ENCODE measurements around the gene BCKDHA.
"Not testable (repeated sequence)": the region's sequence is repeated elsewhere in the genome, so short reads cannot be mapped to it uniquely, and the experiment has no call there.

Gene BCKDHA

DNA sequence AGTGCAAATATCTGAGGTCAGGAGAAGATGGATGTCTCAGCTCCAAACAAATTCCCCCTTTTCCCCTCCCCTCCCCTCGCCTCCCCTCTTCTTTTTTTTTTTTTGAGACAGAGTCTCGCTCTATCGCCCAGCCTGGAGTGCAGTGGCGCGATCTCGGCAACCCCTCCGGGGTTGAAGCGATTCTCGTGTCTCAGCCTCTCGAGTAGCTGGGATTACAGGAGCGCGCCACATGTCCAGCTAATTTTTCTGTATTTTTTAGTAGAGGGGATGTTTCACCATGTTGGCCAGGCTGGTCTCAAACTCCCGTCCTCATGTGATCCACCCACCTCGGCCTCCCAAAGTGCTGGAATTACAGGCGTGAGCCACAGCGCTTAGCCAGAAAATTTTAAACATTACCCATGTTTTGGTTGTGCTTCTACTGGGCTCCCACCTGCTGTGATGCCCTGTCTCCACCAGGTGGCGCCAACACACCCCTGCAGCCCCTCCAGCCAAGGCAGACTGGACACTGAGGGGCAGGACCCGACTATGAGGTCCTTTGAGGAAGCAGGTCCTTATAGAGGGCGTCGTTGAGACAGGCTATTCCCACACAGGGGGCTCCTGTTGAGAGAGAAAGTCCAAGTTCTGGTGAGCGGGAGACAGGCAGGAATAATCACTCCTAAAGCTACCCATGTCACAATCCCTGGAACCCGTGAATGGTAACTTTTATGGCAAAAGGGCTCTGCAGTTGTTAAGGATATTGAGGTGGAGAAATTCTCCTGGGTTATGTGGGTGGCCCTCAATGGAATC is 51.7 kb downstream of the BCKDHA start:
- peak; percentile 60 to 62 for DNase-seq

DNA sequence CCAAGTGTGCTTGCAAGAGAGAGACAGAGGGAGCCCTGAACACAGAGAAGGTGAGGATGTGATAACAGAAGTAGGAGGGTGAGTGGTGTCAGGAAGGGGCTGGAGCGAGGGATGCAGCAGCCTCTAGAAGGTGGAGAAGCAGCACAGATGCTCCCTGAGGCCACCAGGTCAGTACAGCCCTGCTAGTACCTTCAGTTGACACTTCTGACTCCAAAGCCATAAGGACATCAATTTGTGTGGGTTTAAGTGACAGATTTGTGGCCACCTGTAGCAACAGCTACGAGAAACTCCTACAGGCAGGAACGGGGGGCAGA is 52.2 kb downstream of the BCKDHA start:
- DNase-seq, result no peak

- no peak for DNase-seq
Observed at GRCh38 chr19:41452584-41453275, 55.1 kb downstream of the BCKDHA start.

DNA sequence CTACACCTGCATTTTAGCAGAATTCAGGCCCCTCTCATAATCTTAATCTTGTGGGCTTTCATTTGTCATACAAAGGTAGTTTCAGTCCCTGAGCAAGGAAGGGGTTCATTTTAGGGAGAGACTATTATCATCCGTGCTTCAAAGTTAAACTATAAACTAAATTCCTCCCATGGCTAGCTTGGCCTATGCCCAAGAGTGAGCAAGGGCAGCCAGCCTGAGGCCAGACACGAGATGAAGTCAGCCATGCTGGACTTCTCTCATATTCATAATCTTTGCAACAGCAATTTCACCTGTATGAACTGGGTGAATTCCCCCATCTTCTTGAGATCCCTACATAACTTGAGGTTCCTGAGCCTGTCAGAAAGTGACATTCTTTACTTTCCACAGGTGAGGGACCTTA is 58.3 kb downstream of the BCKDHA start:
- no peak for DNase-seq

DNA sequence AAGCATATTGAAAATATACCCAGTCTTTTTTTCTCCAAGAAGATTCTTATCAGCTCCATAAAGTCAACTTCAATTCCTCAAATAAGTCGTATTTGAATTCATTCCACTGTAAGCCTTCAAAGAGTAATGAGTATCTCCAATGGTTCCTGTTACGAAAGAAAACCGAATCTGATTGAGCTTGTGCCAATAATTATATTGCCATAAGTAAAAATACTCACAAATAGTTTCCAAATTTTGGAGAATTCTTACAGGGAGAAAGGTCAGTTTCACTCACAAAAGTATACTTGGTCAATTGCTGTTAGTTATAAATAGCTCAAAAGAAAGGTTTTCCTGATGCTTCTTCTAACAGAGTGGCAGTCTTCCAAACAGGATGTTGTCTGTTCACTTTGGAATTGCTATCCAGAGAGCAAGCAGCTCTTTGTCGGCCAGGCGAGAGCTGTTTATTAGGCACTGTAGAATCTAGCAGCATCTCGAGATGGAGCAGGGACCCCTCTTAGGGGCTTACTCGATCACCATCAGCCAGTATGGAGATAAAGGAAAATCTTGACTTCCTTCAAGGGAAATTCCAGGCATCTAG is 58.8 kb downstream of the BCKDHA start:
- DNase-seq, result no peak

DNA sequence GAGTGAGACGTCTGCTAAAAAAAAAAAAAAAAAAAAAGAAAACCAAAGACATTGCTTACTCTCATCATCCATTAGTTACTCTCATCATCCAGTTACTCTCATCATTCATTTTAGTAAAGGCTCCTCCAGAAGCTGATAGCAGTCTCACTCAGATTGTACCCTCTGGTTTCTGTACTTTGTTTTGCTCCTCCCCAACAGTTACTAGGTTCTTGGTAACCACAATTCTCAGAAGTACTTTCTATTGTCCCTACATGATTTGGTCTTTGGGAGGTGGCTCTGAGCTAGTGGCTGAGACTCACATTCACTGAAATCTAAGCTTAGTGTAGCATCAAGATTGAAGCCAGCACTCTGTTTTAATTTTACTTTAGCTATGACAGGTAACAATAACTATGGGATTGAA is 59.6 kb downstream of the BCKDHA start:
- DNase-seq, result no peak

GRCh38 chr19:41462497-41462896 is 64.9 kb downstream of the BCKDHA start:
- no peak for DNase-seq

DNA sequence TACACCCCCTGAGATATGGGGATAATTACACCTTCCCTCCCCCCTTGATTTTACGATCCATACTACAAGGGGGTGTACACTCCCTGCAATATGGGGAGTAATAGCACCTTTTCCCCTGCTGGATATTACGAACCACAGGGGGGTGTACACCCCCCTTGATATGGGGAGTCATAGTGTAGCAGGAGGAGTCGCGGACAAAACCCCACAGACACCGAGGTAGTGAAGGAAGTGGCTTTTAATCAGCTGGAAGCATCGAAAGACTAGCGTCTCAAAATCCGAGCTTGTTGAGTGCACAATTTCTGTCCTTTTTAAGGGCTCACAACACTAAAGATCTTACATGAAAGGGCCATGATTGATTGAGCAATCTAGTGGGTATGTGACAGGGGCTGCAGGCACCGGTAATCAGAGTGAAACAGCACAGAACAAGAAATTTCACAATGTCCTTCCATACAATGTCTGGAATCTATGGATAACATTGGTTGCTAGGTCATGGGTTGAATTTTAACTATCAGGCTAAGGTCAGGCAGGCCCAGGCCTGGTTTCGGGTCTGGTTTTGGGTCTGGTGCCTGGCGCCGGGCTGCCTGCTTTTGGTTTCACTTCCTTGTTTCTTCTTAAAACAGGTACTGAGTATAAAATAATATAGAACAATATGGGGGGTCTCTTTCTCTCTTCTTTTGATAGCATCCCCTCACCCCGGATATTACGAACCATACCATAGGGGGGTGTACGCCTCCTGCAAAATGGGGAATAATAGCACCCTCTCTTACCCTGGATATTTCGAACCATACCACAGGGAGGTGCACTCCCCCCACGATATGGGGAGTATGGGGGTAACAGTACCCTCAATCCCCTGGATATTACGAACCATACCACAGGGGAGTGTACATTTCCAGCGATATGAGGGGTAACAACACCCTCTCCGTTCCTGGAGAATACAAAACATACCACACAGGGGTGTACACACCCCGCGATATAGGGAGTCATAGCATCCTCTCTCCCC is 65.9 kb downstream of the BCKDHA start:
- not testable (repeated sequence) for DNase-seq
